HG03457 (cell line): ENCODE measurements around the gene NSMF.

Experiments
- ATAC-seq: cut with Tn5 transposase; IDR thresholded peaks from one replicate; pipeline ENCODE4 v1.9.1; 2021; ENCODE audit warnings: moderate number of reproducible peaks; ENCODE audit not compliant: unreplicated experiment

NSMF gene

GRCh38 chr9:137433349-137433915, 25.7 kb downstream of the NSMF start:
- ATAC-seq = no peak

DNA sequence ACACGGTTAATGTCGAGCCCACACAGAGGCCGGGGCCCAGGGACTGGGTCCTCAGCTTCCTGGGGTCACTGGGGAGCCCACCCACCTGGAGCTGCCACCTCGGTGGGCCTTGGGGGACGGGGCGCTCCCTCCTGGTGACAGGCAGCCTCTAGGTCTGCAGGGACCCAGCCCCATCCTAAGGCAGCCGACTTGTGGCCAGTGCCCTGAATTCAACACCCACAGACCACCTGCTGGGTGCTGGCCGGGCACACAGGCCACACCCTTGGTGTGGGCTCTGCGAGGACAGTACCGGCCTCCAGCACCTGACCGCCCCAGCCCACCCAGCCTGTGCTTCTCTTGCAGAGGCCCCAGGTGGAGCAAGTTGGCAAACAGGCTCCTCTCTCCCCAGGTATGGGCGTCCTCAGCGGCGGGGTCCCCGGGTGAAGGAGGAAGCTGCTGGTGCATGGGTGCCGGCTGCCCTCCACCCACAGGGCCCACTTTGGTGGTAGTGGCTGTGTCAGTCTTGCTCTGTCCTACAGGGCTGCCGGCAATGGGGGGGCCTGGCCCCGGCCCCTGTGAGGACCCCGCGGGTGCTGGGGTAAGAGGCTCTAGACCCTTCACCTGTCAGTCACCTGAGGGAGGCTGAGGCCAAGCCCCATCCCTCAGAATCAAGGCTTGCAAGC, 26.3 kb downstream of the NSMF start:
- ATAC-seq = no peak

GRCh38 chr9:137431416-137431931, 27.7 kb downstream of the NSMF start:
- ATAC-seq = no peak

- ATAC-seq = no peak
These were observed 28.3 kb downstream of the NSMF start for GRCh38 chr9:137430723-137431415.

- no peak for ATAC-seq
These were observed 29.0 kb downstream of the NSMF start for GRCh38 chr9:137429974-137430722.

DNA sequence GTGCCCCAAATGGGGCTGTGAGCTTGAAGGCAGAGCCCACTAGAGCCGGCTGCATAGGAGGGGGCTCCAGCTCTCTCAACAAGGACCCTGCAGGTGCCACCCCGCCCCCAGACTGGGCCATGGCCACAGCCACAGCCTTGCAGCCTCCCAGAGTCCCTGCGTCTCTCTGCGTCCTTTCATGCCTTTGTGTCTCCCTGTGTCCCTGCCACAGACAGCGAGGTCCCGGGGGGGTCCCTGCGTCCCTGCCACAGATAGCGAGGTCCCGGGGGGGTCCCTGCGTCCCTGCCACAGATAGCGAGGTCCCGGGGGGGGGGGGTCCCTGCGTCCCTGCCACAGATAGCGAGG, 29.6 kb downstream of the NSMF start:
- ATAC-seq = no peak

DNA sequence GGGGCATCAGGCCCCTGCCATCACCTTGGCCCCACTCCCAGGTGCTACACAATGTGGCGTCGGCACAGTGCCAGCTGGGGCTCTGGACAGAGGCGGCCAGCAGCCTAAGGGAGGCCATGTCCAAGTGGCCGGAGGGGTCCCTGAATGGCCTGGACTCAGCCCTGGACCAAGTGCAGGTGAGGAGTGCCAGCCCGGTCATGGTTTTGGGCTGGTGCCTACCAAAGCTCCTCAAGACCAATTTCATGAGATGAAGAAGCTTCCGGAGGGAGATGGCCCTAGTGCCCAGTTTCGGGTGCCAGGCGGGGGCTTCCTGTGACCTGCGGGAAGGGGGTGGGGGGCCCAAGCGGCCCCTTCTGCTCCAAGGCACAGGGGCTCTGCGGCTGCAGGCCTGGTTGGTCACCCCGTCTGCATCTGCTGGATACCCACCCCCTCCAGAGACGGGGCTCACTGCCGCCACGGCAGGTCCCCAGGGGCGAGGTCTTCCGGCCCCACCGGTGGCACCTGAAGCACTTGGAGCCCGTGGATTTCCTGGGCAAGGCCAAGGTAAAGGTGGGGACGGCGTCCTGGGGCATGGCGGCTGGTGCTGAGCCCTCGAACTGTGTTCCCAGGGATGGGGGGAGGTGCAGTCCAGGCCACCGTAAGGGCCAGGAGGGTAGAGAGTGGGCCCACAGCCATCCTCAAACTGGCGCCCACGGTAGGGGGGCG, 30.1 kb downstream of the NSMF start:
- no peak for ATAC-seq

GRCh38 chr9:137428311-137428630, 30.9 kb downstream of the NSMF start:
- no peak for ATAC-seq

DNA sequence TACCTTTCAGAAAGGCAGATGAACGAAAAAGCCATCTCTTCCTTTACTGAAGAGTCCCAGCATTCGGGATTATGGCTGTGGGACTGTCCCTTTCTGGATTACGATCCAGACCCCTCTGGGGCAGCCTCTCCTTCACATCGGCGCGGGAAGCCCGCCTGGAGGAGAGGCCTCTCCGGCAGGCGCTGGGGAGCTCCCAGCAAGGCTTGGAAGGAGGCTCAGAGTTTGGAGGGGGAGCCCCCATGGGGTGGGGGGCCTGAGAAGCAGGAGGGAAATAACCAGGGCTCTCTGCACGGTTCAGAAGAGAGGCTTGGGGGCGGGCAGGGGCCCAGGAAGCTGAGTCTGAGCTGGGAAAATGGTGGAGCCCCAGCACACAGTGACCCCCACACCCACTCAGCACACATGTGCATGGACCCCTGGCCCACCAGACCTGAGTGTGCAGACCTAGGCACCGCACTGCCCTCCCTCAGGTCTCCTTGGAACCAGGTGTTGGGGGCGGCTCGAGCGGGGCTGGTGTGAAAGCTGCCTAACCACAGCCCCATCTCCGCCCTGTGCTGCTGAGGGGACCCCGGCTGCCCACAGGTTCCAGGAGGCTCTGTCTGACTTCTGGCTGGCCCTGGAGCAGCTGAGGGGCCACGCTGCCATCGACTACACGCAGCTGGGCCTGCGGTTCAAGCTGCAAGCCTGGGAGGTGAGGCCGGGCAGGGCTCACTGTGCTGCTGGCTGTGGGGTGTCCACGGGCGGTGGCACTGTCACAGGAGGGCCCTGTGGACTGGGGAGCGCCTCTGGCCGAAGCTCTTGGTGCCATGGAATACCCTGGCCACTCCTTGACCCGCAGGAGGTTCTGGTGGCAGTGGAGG, 31.5 kb downstream of the NSMF start:
- ATAC-seq = no peak

DNA sequence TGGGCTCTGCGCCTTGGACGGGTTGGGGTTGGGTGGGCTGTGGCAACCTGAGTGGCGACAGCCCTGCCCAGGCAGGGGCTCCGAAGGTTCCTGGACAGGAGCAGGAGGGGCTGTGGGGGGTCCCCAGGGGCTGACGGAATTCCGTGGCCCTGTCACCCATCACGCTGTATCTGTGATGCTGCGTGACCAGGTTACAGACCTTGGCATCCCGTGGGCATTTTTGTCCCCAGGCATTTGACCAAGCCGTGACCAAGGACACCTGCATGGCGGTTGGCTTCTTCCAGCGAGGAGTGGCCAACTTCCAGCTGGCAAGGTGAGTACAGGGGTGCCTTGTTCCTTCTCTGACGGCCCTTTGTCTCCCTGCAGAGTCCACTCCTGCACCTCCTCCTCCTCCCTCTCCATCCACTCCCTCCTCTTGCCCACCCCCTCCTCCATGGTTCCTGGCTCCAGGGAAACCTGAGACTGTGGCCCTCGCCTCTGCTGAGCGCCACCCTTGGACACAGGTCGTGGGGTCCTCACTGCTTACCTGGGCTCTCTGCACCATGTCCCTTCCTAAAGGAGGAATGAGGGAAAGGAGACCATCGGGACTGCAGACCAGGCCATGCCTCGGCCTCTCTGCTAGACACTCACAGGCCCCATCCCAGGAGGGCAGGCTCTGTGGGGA, 33.0 kb downstream of the NSMF start:
- no peak for ATAC-seq

GRCh38 chr9:137423514-137424291, 35.4 kb downstream of the NSMF start:
- ATAC-seq = peak; percentile 5

DNA sequence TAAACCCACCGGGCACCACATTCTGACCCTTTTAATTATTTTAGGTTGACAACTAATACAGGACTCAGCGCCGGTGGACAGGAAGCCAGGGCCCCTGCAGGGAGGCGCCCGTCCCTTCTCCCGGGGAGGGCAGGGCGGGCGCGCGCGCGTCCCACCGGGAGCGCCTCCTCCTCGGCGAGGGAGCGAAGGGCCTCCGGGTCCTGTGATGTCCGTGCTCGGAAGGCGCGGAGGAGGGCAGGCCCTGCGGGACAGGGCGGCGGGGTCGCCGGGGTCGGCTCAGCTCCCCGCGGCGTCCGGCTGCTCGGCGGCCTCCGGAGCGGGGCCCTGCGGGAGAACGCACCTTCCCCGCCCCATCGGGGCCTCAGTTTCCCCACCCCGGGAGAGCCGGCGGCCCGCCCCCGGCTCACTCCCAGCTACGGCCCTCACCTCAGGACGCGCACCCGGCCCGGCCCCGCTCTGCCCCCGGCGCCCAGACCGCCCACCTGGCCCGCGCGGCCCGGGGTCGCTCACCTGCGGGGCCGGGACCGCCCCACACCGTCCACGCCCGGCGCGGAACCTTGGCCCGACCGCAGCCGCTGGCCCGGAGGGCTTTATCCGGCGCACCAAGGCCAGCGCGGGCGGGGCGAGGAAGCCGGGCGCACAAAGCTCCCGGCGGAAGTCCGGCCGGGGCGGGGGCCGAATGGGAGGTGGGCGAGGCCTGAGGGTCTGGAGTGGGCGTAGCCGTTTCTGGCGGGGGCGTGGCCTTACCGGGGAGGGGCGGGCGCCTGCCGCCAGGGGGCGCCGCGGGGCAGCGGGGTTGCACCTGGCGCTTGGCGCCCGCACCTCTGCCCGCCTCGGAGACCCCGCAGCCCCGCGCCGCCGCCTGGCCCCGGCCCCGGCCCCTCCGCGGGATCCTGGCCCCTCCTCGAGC, 36.3 kb downstream of the NSMF start, which contains the start of the genes EXD3 and NOXA1:
Gene EXD3 (minus strand): TSS at position 559 of the 910 bp plus-strand sequence. CDS start 27,805 bp downstream, outside the sequence.
Gene NOXA1 (plus strand): TSS at position 790 of the 910 bp plus-strand sequence. CDS start 137 bp downstream, outside the sequence.
- peak; percentile 62 for ATAC-seq

DNA sequence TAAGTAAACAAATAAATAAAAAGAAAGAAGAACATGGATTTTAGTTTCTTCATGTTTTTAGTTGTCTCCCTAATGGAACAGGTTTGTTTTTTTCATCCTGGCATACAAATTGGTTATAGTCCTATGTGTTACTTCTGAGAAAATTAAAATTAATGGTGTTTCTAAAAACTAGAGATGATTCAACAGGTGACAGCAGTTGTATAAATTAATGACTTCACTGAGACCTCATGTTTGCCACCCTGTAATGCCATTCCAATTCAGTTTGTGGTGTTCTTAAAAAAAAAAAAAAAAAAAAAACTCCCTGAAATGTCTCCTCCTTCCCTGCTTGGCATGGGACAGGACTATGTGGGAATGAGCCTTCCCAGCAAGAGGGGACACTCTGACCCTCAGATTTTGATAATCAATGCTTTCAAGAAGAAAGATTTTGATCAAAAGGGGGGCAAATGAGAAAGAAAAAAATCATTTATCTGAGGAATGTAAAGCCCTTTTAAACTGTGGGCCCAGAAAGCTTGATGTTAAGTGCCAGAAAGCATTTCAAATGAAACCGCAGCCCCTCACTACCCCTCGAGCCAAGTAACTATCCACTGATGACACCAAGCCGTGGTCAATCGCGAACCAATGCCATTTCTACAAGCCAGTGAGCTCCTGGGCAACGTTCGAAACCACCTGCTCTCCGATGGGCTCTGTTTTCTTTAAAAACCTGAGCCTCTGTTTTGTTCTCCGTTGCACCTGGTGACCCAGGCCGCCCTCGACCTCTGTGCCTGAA, 37.1 kb downstream of the NSMF start:
- no peak for ATAC-seq

DNA sequence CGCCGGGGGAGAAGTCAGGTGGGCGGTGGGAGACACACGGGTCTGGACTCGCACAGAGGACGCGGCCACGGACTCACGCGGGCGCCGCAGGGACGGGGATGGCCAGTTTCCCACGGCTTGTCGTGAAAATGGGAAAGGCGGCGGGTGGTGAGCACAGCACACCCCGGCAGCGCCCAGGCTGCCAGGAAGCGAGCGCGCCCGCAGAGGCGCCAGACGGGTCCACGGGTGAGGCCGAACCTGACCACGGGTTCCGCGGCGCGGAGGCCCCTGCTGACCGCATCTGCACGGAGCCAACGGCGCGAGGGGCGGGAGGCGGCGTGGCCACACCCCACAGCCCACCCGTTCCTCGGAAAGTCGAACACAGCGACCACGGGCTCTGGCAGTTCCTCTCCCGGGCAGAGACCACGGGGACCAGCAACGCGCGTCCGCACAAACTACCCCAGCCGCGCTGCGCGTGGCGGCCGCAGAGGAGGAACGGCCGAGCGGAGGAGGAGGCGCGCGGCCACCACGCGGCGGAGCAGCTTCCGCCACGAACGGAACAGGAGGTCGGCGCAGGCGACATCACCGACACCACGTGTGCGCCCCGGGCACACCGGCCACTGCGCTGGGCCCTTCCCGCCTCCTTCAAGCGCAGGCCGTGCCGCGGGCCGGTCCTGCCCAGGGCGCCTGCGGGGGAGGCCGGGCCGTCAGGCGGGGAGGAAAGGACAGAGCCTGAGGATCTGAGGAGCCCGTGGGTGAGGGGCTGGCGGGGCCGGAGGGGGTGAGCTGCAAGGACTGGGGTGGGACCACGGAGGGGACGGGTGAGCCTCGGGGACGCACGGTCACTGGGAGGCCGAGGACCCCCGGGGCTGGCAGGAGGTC, 41.7 kb downstream of the NSMF start:
- no peak for ATAC-seq

- no peak for ATAC-seq
These were observed 42.5 kb downstream of the NSMF start for GRCh38 chr9:137416563-137417151.
